ENCODE data around the gene MAN1C1.
A peak's percentile ranks its signal among the peaks of the same experiment; 100 is the strongest.

MAN1C1 gene

GRCh38 chr1:25771221-25772114, 154.9 kb downstream of the MAN1C1 start:
- no peaks in the 10 kb centered on the region for H3K9me3 Mint-ChIP-seq
- H3K27me3 Mint-ChIP-seq (ENCODE audit: low read depth) = peaks cover 44% of the 10 kb centered on the region
- H3K36me3 Mint-ChIP-seq (ENCODE audit: low read depth) = peaks cover 3% of the 10 kb centered on the region
- peaks cover 55% of the 10 kb centered on the region for H3K4me1 Mint-ChIP-seq
- H3K4me3 Mint-ChIP-seq = peak overlapping the region; percentile 26 to 50 (median 42)
- no peak for TF ChIP-seq CTCF (IDR thresholded peaks at IDR 0.05; ENCODE audit: unreplicated experiment in 3 of 3)
- H3K27ac Mint-ChIP-seq = peak overlapping the region; percentile 90 to 93 (median 92)

- H3K27me3 Mint-ChIP-seq (ENCODE audit: low read depth) = peaks cover 44% of the 10 kb centered on the region
- TF ChIP-seq CTCF (IDR thresholded peaks at IDR 0.05; ENCODE audit: unreplicated experiment in 3 of 3) = no peak
- peaks cover 3% of the 10 kb centered on the region for H3K36me3 Mint-ChIP-seq (ENCODE audit: low read depth)
- no peaks in the 10 kb centered on the region for H3K9me3 Mint-ChIP-seq
- no peak overlapping the region for H3K4me3 Mint-ChIP-seq
- peaks cover 55% of the 10 kb centered on the region for H3K4me1 Mint-ChIP-seq
- peak overlapping the region; percentile 90 to 93 (median 92) for H3K27ac Mint-ChIP-seq
Observed at GRCh38 chr1:25772164-25772563, 155.6 kb downstream of the MAN1C1 start.

GRCh38 chr1:25772692-25773245, 156.2 kb downstream of the MAN1C1 start:
- Mint-ChIP-seq H3K4me3 (no peak overlapping the region), H3K9me3 (no peaks in the 10 kb centered on the region), H3K4me1 (peaks cover 60% of the 10 kb centered on the region), H3K36me3 (ENCODE audit: low read depth) (peaks cover 6% of the 10 kb centered on the region), H3K27ac (peak overlapping the region; percentile 63 to 93 (median 90)), H3K27me3 (ENCODE audit: low read depth) (peaks cover 49% of the 10 kb centered on the region)
- TF ChIP-seq CTCF (IDR thresholded peaks at IDR 0.05; ENCODE audit: unreplicated experiment in 3 of 3) = no peak

GRCh38 chr1:25773441-25774125, 157.0 kb downstream of the MAN1C1 start:
- H3K9me3 Mint-ChIP-seq = no peaks in the 10 kb centered on the region
- H3K27ac Mint-ChIP-seq = peak overlapping the region; percentile 63 to 93 (median 90)
- TF ChIP-seq CTCF (IDR thresholded peaks at IDR 0.05; ENCODE audit: unreplicated experiment in 3 of 3) = no peak
- H3K36me3 Mint-ChIP-seq (ENCODE audit: low read depth) = peaks cover 6% of the 10 kb centered on the region
- peaks cover 54% of the 10 kb centered on the region for H3K27me3 Mint-ChIP-seq (ENCODE audit: low read depth)
- H3K4me1 Mint-ChIP-seq = peaks cover 60% of the 10 kb centered on the region
- H3K4me3 Mint-ChIP-seq = peak overlapping the region in 1 of 3 experiments; percentile 20

- Mint-ChIP-seq H3K36me3 (ENCODE audit: low read depth) (peaks cover 6% of the 10 kb centered on the region), H3K27me3 (ENCODE audit: low read depth) (peaks cover 56% of the 10 kb centered on the region), H3K27ac (peak overlapping the region; percentile 63 to 93 (median 90)), H3K4me3 (no peak overlapping the region), H3K4me1 (peaks cover 60% of the 10 kb centered on the region), H3K9me3 (no peaks in the 10 kb centered on the region)
- no peak for TF ChIP-seq CTCF (IDR thresholded peaks at IDR 0.05; ENCODE audit: unreplicated experiment in 3 of 3)
Observed at GRCh38 chr1:25774206-25774803, 157.7 kb downstream of the MAN1C1 start.

Data from nephron (organoid).